Gastrocnemius medialis (tissue), 4 donors: ENCODE results near the gene SMAD2.

Experiments
- POLR2A ChIP-seq, 2 donors: fragments of 450-650 bp; IDR thresholded peaks; one replicate each; pipeline ENCODE4 v1.6.1; 2017; ENCODE audit warnings: antibody characterized with exemption in 2 of 2, mild to moderate bottlenecking in 2 of 2, moderate library complexity in 2 of 2
- TF ChIP-seq, protein P1 (sequence below), 5 experiments: fragments of 450-650 bp in 3 of 5; fragments of 200-600 bp in 2 of 5; sonication (generic) in 2 of 5; IDR thresholded peaks in 4 of 5; conservative IDR thresholded peaks in 1 of 5; 1 replicate in 4 of 5; 2 replicates in 1 of 5; pipeline ENCODE4 v1.5.1; 2016 to 2019; ENCODE audit warnings: antibody characterized with exemption in 5 of 5, mild to moderate bottlenecking in 3 of 5, moderate library complexity in 3 of 5

DNA sequence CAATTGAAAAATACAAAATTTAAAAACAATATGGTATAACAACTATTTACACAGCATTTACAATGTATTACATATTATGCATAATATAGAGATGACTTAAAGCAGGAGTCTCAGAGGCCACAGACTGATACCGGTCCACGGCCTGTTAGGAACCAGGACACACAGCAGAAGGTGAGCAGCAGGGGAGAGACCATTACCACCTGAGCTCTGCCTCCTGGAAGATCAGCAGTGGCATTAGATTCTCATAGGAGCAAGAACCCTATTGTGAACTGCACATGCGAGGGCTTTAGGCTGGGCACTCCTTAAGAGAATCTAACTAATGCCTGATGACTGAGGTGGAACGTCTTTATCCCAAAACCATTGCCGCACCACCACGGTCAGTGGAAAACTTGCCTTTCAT, 58.0 kb downstream of the SMAD2 start:
- TF ChIP-seq, protein P1, sequence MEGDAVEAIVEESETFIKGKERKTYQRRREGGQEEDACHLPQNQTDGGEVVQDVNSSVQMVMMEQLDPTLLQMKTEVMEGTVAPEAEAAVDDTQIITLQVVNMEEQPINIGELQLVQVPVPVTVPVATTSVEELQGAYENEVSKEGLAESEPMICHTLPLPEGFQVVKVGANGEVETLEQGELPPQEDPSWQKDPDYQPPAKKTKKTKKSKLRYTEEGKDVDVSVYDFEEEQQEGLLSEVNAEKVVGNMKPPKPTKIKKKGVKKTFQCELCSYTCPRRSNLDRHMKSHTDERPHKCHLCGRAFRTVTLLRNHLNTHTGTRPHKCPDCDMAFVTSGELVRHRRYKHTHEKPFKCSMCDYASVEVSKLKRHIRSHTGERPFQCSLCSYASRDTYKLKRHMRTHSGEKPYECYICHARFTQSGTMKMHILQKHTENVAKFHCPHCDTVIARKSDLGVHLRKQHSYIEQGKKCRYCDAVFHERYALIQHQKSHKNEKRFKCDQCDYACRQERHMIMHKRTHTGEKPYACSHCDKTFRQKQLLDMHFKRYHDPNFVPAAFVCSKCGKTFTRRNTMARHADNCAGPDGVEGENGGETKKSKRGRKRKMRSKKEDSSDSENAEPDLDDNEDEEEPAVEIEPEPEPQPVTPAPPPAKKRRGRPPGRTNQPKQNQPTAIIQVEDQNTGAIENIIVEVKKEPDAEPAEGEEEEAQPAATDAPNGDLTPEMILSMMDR (IDR thresholded peaks at IDR 0.05 in 4 of 5, conservative IDR thresholded peaks at IDR 0.05 in 1 of 5): no peak
- no peak for TF ChIP-seq POLR2A (IDR thresholded peaks at IDR 0.05)
